Esophagus squamous epithelium (tissue), 4 donors: ENCODE data around the gene PPFIBP1.

Experiments
- CTCF ChIP-seq, 6 experiments: fragments of 450-650 bp in 4 of 6; fragments of 200-600 bp in 2 of 6; sonication (generic) in 2 of 6; IDR thresholded peaks; one replicate each; pipeline ENCODE4 v1.5.1; 2016 to 2019; ENCODE audit warnings: antibody characterized with exemption in 6 of 6, mild to moderate bottlenecking in 4 of 6, moderate library complexity in 4 of 6
- POLR2A ChIP-seq, 4 donors: fragments of 450-650 bp; IDR thresholded peaks; one replicate each; pipeline ENCODE4 v1.6.1; 2017; ENCODE audit warnings: antibody characterized with exemption in 4 of 4, mild to moderate bottlenecking in 4 of 4, moderate library complexity in 3 of 4

GRCh38 chr12:27505761-27506160 lies 18.2 kb upstream of the PPFIBP1 start:
- TF ChIP-seq CTCF (IDR thresholded peaks at IDR 0.05) (no peak), POLR2A (IDR thresholded peaks at IDR 0.05) (no peak)
